ENCODE results near the gene NR1D1. TPM values are rescaled to one million over a fixed set of nuclear protein-coding genes. Genes with fewer than 3 reads are reported as not detected.

The NR1D1 gene
- total RNA-seq, 2 experiments from 2014 or later, result 1.7 to 8.7 TPM

- POLR2A ChIA-PET, result interaction anchor here (0.6 to 4.1 kb wide), 12 partner anchors 10 to 208 kb away, joined by 3 to 52 read pairs (median 4); partner anchors contain the start of genes CASC3, NR1D1 and WIPF2
- peaks cover 60% of the 10 kb centered on the region for H3K4me1 ChIP-seq (ENCODE audit: insufficient read depth, low read length, poor library complexity, severe bottlenecking)
- peak; percentile 97 for DNase-seq (ENCODE audit: low spot score)
- peak overlapping the region; percentile 88 for H2AFZ ChIP-seq (ENCODE audit: low read length)
- H3K9me2 ChIP-seq (ENCODE audit: insufficient read depth, low read length), result no peaks in the 10 kb centered on the region
- CTCF ChIA-PET (ENCODE audit: unreplicated experiment), result interaction anchor here (0.5 to 2.8 kb wide), 11 partner anchors 10 to 117 kb away, joined by 3 to 21 read pairs (median 6); partner anchors contain the start of genes CASC3, MSL1 and NR1D1
- H3K79me2 ChIP-seq (ENCODE audit: insufficient read depth, low read depth, low read length), result no peaks in the 10 kb centered on the region
- TSS peak; percentile 100 for BruUV-seq (replicated peaks)
- peak overlapping the region; percentile 77 for H3K4me2 ChIP-seq (ENCODE audit: low read length)
- TF ChIP-seq CTCF (conservative IDR thresholded peaks at IDR 0.05; ENCODE audit: low read length) (peak; percentile 95), EZH2phosphoT487 (IDR thresholded peaks at IDR 0.05; ENCODE audit: borderline replicate concordance, low read depth, low read length) (no peak)
- peak overlapping the region; percentile 64 for H3K4me3 ChIP-seq (ENCODE audit: low read depth, low read length, poor library complexity, severe bottlenecking)
- no peaks in the 10 kb centered on the region for H3K9me3 ChIP-seq (ENCODE audit: low read length)
- H4K20me1 ChIP-seq (ENCODE audit: insufficient read depth, low read length), result no peaks in the 10 kb centered on the region
- intact Hi-C loops (cut with micrococcal nuclease; ENCODE audit: unreplicated experiment), result loop anchor here (1.0 to 5.0 kb wide), 4 partner anchors 27 to 174 kb away; partner anchors contain the start of genes CASC3 and CDC6
- peak overlapping the region; percentile 78 for H3K27ac ChIP-seq (ENCODE audit: low read depth, low read length, poor library complexity, severe bottlenecking)
- no peaks in the 10 kb centered on the region for H3K36me3 ChIP-seq (ENCODE audit: insufficient read depth, low read length)
Measured at GRCh38 chr17:40113110-40113906, 12.9 kb upstream of the NR1D1 start.

DNA sequence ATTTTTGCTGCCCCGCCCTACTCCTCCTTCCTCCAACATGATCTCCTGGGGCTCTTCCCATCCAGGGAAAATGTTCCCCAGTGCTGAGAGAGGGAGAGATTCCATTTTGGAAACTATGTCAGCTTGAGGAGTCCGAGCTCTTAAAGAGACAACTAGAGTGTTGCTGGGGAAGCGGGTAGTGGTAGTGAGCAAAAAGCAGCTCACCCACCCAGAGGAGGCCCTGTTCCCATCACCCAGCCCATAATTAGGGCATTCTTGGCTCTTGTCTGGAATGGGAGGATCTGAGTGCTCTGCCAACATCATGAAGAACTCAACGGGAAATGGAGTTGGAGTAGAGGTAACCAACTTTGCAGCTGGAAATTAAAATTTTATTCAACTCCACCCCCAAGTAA, 12.3 kb upstream of the NR1D1 start:
- Histone ChIP-seq H3K4me2 (ENCODE audit: low read length) (peak overlapping the region; percentile 53), H3K9me3 (ENCODE audit: low read length) (no peaks in the 10 kb centered on the region), H3K36me3 (ENCODE audit: insufficient read depth, low read length) (no peaks in the 10 kb centered on the region), H4K20me1 (ENCODE audit: insufficient read depth, low read length) (no peaks in the 10 kb centered on the region), H2AFZ (ENCODE audit: low read length) (peak overlapping the region; percentile 88), H3K27ac (ENCODE audit: low read depth, low read length, poor library complexity, severe bottlenecking) (peak overlapping the region; percentile 78), H3K4me1 (ENCODE audit: insufficient read depth, low read length, poor library complexity, severe bottlenecking) (peaks cover 66% of the 10 kb centered on the region), H3K9me2 (ENCODE audit: insufficient read depth, low read length) (no peaks in the 10 kb centered on the region), H3K79me2 (ENCODE audit: insufficient read depth, low read depth, low read length) (no peaks in the 10 kb centered on the region), H3K4me3 (ENCODE audit: low read depth, low read length, poor library complexity, severe bottlenecking) (peak overlapping the region; percentile 64)
- no peak for TF ChIP-seq EZH2phosphoT487 (IDR thresholded peaks at IDR 0.05; ENCODE audit: borderline replicate concordance, low read depth, low read length)
- BruUV-seq (replicated peaks), result no TSS peak
- no peak for DNase-seq (ENCODE audit: low spot score)
- CTCF ChIA-PET (ENCODE audit: unreplicated experiment), result interaction anchor here (0.5 to 2.8 kb wide), 11 partner anchors 10 to 105 kb away, joined by 3 to 21 read pairs (median 6); partner anchors contain the start of genes CASC3, MSL1 and NR1D1
- POLR2A ChIA-PET, result interaction anchor here (0.5 to 4.1 kb wide), 9 partner anchors 14 to 913 kb away, joined by 3 to 52 read pairs (median 4); partner anchors contain the start of genes NR1D1, RPL19 and WIPF2
- intact Hi-C loops (cut with micrococcal nuclease; ENCODE audit: unreplicated experiment), result loop anchor here (1.0 to 5.0 kb wide), 4 partner anchors 28 to 175 kb away; partner anchors contain the start of genes CASC3 and CDC6

- Histone ChIP-seq H2AFZ (ENCODE audit: low read length) (peak overlapping the region; percentile 88), H3K9me3 (ENCODE audit: low read length) (no peaks in the 10 kb centered on the region), H3K4me2 (ENCODE audit: low read length) (peak overlapping the region; percentile 53), H3K9me2 (ENCODE audit: insufficient read depth, low read length) (no peaks in the 10 kb centered on the region), H3K27ac (ENCODE audit: low read depth, low read length, poor library complexity, severe bottlenecking) (peak overlapping the region; percentile 78), H3K4me1 (ENCODE audit: insufficient read depth, low read length, poor library complexity, severe bottlenecking) (peaks cover 70% of the 10 kb centered on the region), H4K20me1 (ENCODE audit: insufficient read depth, low read length) (no peaks in the 10 kb centered on the region), H3K79me2 (ENCODE audit: insufficient read depth, low read depth, low read length) (no peaks in the 10 kb centered on the region), H3K4me3 (ENCODE audit: low read depth, low read length, poor library complexity, severe bottlenecking) (no peak overlapping the region), H3K36me3 (ENCODE audit: insufficient read depth, low read length) (no peaks in the 10 kb centered on the region)
- DNase-seq (ENCODE audit: low spot score), result no peak
- BruUV-seq (replicated peaks), result no TSS peak
- ChIA-PET POLR2A (interaction anchor here (0.5 to 4.1 kb wide), 10 partner anchors 13 to 912 kb away, joined by 3 to 52 read pairs (median 5); partner anchors contain the start of genes CASC3, NR1D1, RPL19 and WIPF2), CTCF (ENCODE audit: unreplicated experiment) (interaction anchor here (0.5 to 2.8 kb wide), 7 partner anchors 9 to 105 kb away, joined by 3 to 21 read pairs (median 8); partner anchors contain the start of genes MSL1 and NR1D1)
- intact Hi-C loops (cut with micrococcal nuclease; ENCODE audit: unreplicated experiment), result loop anchor here (5.0 kb wide), 1 partner anchor 175 kb away; the partner anchor contains the start of gene CDC6
- TF ChIP-seq EZH2phosphoT487 (IDR thresholded peaks at IDR 0.05; ENCODE audit: borderline replicate concordance, low read depth, low read length), result no peak
- TF ChIP-seq CTCF (conservative IDR thresholded peaks at IDR 0.05; ENCODE audit: low read length), result no peak
Measured at GRCh38 chr17:40112191-40112711, 11.9 kb upstream of the NR1D1 start.
